PFSK-1 (cell line): Measurements from ENCODE around the gene KCNK6.

ENCODE experiments used
- FOXP2 ChIP-seq: optimal IDR thresholded peaks from 2 replicates; pipeline ENCODE3; 2011; ENCODE audit warnings: borderline replicate concordance, control low read depth, inconsistent platforms; ENCODE audit not compliant: insufficient read depth; ENCODE audit errors: extremely low read length, extremely low read depth
- POLR2AphosphoS5 ChIP-seq: IDR thresholded peaks from 2 replicates; pipeline ENCODE4 v1.6.1; 2012; ENCODE audit warnings: low read depth, mild to moderate bottlenecking, control low read depth, low read length, moderate library complexity
- REST ChIP-seq, 2 experiments: IDR thresholded peaks; 2 replicates each; pipeline versions ENCODE4 v1.6.1 to v1.8.0; 2011 to 2012; ENCODE audit warnings: low read depth in 2 of 2, low read length in 2 of 2, control low read depth in 1 of 2, inconsistent platforms in 1 of 2, mild to moderate bottlenecking in 1 of 2, moderate library complexity in 1 of 2; ENCODE audit not compliant: insufficient read depth in 1 of 2
- SIN3A ChIP-seq: IDR thresholded peaks from 2 replicates; pipeline ENCODE4 v1.6.1; 2012; ENCODE audit warnings: mild to moderate bottlenecking, low read length, moderate library complexity, borderline replicate concordance; ENCODE audit not compliant: insufficient read depth
- TAF1 ChIP-seq: IDR thresholded peaks from 2 replicates; pipeline ENCODE4 v1.6.1; 2012; ENCODE audit warnings: low read length, control low read depth, borderline replicate concordance; ENCODE audit not compliant: insufficient read depth

Gene KCNK6

GRCh38 chr19:38308006-38308766 is 11.5 kb upstream of the KCNK6 start:
- TF ChIP-seq REST (IDR thresholded peaks at IDR 0.05; ENCODE audit: insufficient read depth in 1 of 2, low read depth in 2 of 2, low read length in 2 of 2) (no peak), FOXP2 (no peak), TAF1 (no peak), POLR2AphosphoS5 (no peak), SIN3A (no peak)

GRCh38 chr19:38308926-38309614 is 10.6 kb upstream of the KCNK6 start:
- no peak for TF ChIP-seq REST (IDR thresholded peaks at IDR 0.05; ENCODE audit: insufficient read depth in 1 of 2, low read depth in 2 of 2, low read length in 2 of 2)
- no peak for TF ChIP-seq FOXP2
- no peak for TF ChIP-seq POLR2AphosphoS5
- no peak for TF ChIP-seq SIN3A
- TF ChIP-seq TAF1 = no peak

GRCh38 chr19:38309615-38310278 is 9.9 kb upstream of the KCNK6 start:
- TF ChIP-seq TAF1 (no peak), POLR2AphosphoS5 (no peak), FOXP2 (no peak), SIN3A (no peak), REST (IDR thresholded peaks at IDR 0.05; ENCODE audit: insufficient read depth in 1 of 2, low read depth in 2 of 2, low read length in 2 of 2) (no peak)

- TF ChIP-seq FOXP2 = no peak
- TF ChIP-seq SIN3A = no peak
- TF ChIP-seq REST (IDR thresholded peaks at IDR 0.05; ENCODE audit: insufficient read depth in 1 of 2, low read depth in 2 of 2, low read length in 2 of 2) = no peak
- no peak for TF ChIP-seq TAF1
- TF ChIP-seq POLR2AphosphoS5 = no peak
These were observed 9.4 kb upstream of the KCNK6 start for GRCh38 chr19:38310279-38310670.
